Body of pancreas (tissue), 4 donors: ENCODE data around the gene SUPT3H. TPM values are rescaled to one million over a fixed set of nuclear protein-coding genes. Genes with fewer than 3 reads are reported as not detected.

Experiments used
- ATAC-seq: fragments of 150-250 bp; one replicate; pipeline ENCODE4 v1.9.1; 2016
- DNase-seq, 4 donors: peaks; one replicate each; pipeline ENCODE4 v3.0.0-alpha.2; 2019
- H3K27ac ChIP-seq, 4 donors: fragments of 200-600 bp; sonication (generic); 1 replicate in 3 of 4; 2 replicates in 1 of 4; pipeline versions ENCODE4 v1.5.1 to v1.6.1; 2016 to 2019; ENCODE audit warnings: mild to moderate bottlenecking in 1 of 4, mixed read lengths in 1 of 4, moderate library complexity in 1 of 4
- H3K27me3 ChIP-seq, 2 donors: fragments of 200-600 bp; sonication (generic); one replicate each; pipeline ENCODE4 v1.6.0; 2016; ENCODE audit warnings: mild to moderate bottlenecking in 1 of 2
- H3K36me3 ChIP-seq, 2 donors: fragments of 200-600 bp; sonication (generic); replicated peaks in 1 of 2; 2 replicates each; pipeline ENCODE4 v1.5.1; 2016; ENCODE audit warnings: low read depth in 2 of 2; ENCODE audit not compliant: insufficient read depth in 1 of 2
- H3K4me1 ChIP-seq: fragments of 200-600 bp; sonication (generic); one replicate; pipeline ENCODE4 v1.6.0; 2016
- H3K4me3 ChIP-seq, 2 donors: fragments of 200-600 bp; sonication (generic); 1 replicate in 1 of 2; 2 replicates in 1 of 2; pipeline ENCODE4 v1.5.1; 2016 to 2019
- H3K9me3 ChIP-seq, 3 donors: fragments of 200-600 bp; sonication (generic); 1 replicate in 2 of 3; 2 replicates in 1 of 3; pipeline ENCODE4 v1.5.1; 2016
- CTCF ChIP-seq, 7 experiments: fragments of 450-650 bp in 4 of 7; fragments of 200-600 bp in 3 of 7; sonication (generic) in 3 of 7; IDR thresholded peaks; one replicate each; pipeline ENCODE4 v1.5.1; 2016 to 2019; ENCODE audit warnings: antibody characterized with exemption in 7 of 7
- POLR2A ChIP-seq, 3 donors: fragments of 450-650 bp; IDR thresholded peaks; one replicate each; pipeline ENCODE4 v1.6.1; 2016; ENCODE audit warnings: antibody characterized with exemption in 3 of 3, mild to moderate bottlenecking in 2 of 3
- WGBS, 2 donors: methylation state at CpG; one replicate each; pipeline ENCODE4 v1.1.5; 2017; 5-methylcytosine and 5-hydroxymethylcytosine counted together
- intact Hi-C: fragments of 100-400 bp; cut with DNase I; formaldehyde crosslinking; loops from one replicate; pipeline ENCODE4 v1.15.1; 2023
- total RNA-seq, 2 donors: library from RNA; depleted of rRNA; stranded (reverse); fragments of >200 nt; gene quantifications; one replicate each; pipeline ENCODE4 v1.1.0, GENCODE V29; 2016

The SUPT3H gene
- total RNA-seq, 2 donors from 2014 or later: 4.9 to 6.7 TPM

- H3K27ac ChIP-seq: peak overlapping the region in 3 of 4 donors; percentile 10 to 62 (median 24)
- peak in 1 of 3 donors; percentile 23 for TF ChIP-seq POLR2A (IDR thresholded peaks at IDR 0.05)
- no peak for TF ChIP-seq CTCF (IDR thresholded peaks at IDR 0.05)
- peaks cover 5 to 41% of the 10 kb centered on the region in 2 donors for H3K27me3 ChIP-seq
- peak overlapping the region; percentile 1 to 23 for H3K4me3 ChIP-seq
- no peaks in the 10 kb centered on the region for H3K9me3 ChIP-seq
- no peaks in the 10 kb centered on the region for H3K36me3 ChIP-seq
- peak in 2 of 4 donors; percentile 7 to 19 for DNase-seq
- intact Hi-C loops: no loop called here
- ATAC-seq: peak; percentile 22
- peaks cover 46% of the 10 kb centered on the region for H3K4me1 ChIP-seq
- 1 to 2% methylated on average over 18 to 62 of the region's 62 CpGs for WGBS, 2 donors
These were observed 45.5 kb upstream of the SUPT3H start for GRCh38 chr6:45423111-45423823.

GRCh38 chr6:45422503-45423110 lies 44.9 kb upstream of the SUPT3H start:
- peaks cover 46% of the 10 kb centered on the region for H3K4me1 ChIP-seq
- WGBS, 2 donors: 0 to 1% methylated on average over 12 to 55 of the region's 55 CpGs
- no peaks in the 10 kb centered on the region for H3K9me3 ChIP-seq
- peaks cover 5 to 41% of the 10 kb centered on the region in 2 donors for H3K27me3 ChIP-seq
- no peaks in the 10 kb centered on the region for H3K36me3 ChIP-seq
- TF ChIP-seq POLR2A (IDR thresholded peaks at IDR 0.05) (no peak), CTCF (IDR thresholded peaks at IDR 0.05) (no peak)
- intact Hi-C loops: no loop called here
- peak; percentile 24 to 31 (median 26) for DNase-seq
- peak overlapping the region; percentile 1 to 23 for H3K4me3 ChIP-seq
- ATAC-seq: peak; percentile 9
- H3K27ac ChIP-seq: peak overlapping the region in 3 of 4 donors; percentile 15 to 62 (median 24)

GRCh38 chr6:45421709-45422502 lies 44.2 kb upstream of the SUPT3H start:
- H3K27ac ChIP-seq: peak overlapping the region in 2 of 4 donors; percentile 15 to 62
- H3K4me3 ChIP-seq: peak overlapping the region in 1 of 2 donors; percentile 27
- DNase-seq: peak; percentile 30 to 56 (median 42)
- intact Hi-C loops: no loop called here
- peaks cover 5 to 41% of the 10 kb centered on the region in 2 donors for H3K27me3 ChIP-seq
- no peaks in the 10 kb centered on the region for H3K36me3 ChIP-seq
- ATAC-seq: peak; percentile 70
- TF ChIP-seq CTCF (IDR thresholded peaks at IDR 0.05): no peak
- TF ChIP-seq POLR2A (IDR thresholded peaks at IDR 0.05): no peak
- H3K4me1 ChIP-seq: peaks cover 46% of the 10 kb centered on the region
- no peaks in the 10 kb centered on the region for H3K9me3 ChIP-seq
- WGBS, 2 donors: 1% methylated on average over 50 to 66 of the region's 83 CpGs

GRCh38 chr6:45420909-45421708 lies 43.4 kb upstream of the SUPT3H start:
- peak overlapping the region in 1 of 2 donors; percentile 27 for H3K4me3 ChIP-seq
- ATAC-seq (no peak), DNase-seq (no peak)
- H3K9me3 ChIP-seq: no peaks in the 10 kb centered on the region
- no peaks in the 10 kb centered on the region for H3K36me3 ChIP-seq
- intact Hi-C loops: no loop called here
- H3K27ac ChIP-seq: no peak overlapping the region
- 10 to 11% methylated on average over 19 of the region's 19 CpGs for WGBS, 2 donors
- H3K4me1 ChIP-seq: peaks cover 46% of the 10 kb centered on the region
- H3K27me3 ChIP-seq: peaks cover 5 to 45% of the 10 kb centered on the region in 2 donors
- TF ChIP-seq POLR2A (IDR thresholded peaks at IDR 0.05) (no peak), CTCF (IDR thresholded peaks at IDR 0.05) (no peak)
